ENCODE measurements around the gene HCCS. TPM values are rescaled to one million over a fixed set of nuclear protein-coding genes. Genes with fewer than 3 reads are reported as not detected.

HCCS gene
- total and polyA plus RNA-seq, 2 of the 13 experiments (the other 11 are each of a cell fraction or from before 2014, with no cell fraction given), result 15.4 to 16.7 TPM

GRCh38 chrX:11081511-11081910 lies 29.6 kb upstream of the HCCS start (continued):
- no peak for TF ChIP-seq ZNF205 (CRISPR knock-in tag; IDR thresholded peaks at IDR 0.05)
- no peak for TF ChIP-seq ZSCAN9 (CRISPR knock-in tag; IDR thresholded peaks at IDR 0.05; ENCODE audit: borderline replicate concordance)
- no peak for TF ChIP-seq SALL1 (CRISPR knock-in tag; IDR thresholded peaks at IDR 0.05)
- no peak for TF ChIP-seq IRF1 (CRISPR knock-in tag; IDR thresholded peaks at IDR 0.05; ENCODE audit: low read depth)
- no peak for TF ChIP-seq ZSCAN20 (CRISPR knock-in tag; IDR thresholded peaks at IDR 0.05; ENCODE audit: borderline replicate concordance)

- Histone ChIP-seq H3K9ac (ENCODE audit: insufficient read depth, low read depth, low read length) (no peak overlapping the region), H3K27ac (ENCODE audit: extremely low read length, insufficient read depth, low read length) (no peak overlapping the region), H3K4me2 (ENCODE audit: low read depth, low read length) (no peak overlapping the region), H3K27me3 (ENCODE audit: control insufficient read depth in 1 of 2, insufficient read depth in 2 of 2, low read length in 2 of 2) (no peaks in the 10 kb centered on the region), H3K36me3 (replicated peaks in 1 of 2; ENCODE audit: control insufficient read depth in 1 of 2, insufficient read depth in 2 of 2, low read length in 2 of 2) (no peaks in the 10 kb centered on the region), H3K79me2 (ENCODE audit: insufficient read depth, low read length) (no peaks in the 10 kb centered on the region), H3K9me3 (ENCODE audit: low read length) (peaks cover 7% of the 10 kb centered on the region), H3K4me3 (replicated peaks in 1 of 3; ENCODE audit: insufficient read depth in 1 of 3, low read depth in 2 of 3, low read length in 3 of 3) (no peak overlapping the region), H3K4me1 (ENCODE audit: insufficient read depth, low read length) (no peaks in the 10 kb centered on the region), H2AFZ (ENCODE audit: low read length) (no peak overlapping the region), H4K20me1 (ENCODE audit: insufficient read depth, low read length) (no peaks in the 10 kb centered on the region)
- no TSS peak for BruUV-seq (replicated peaks)
- CTCF ChIA-PET (ENCODE audit: low intra/inter-chr PET ratio, low total read pairs), result no interaction called here
- no peak for TF ChIP-seq CCAR2 (optimal IDR thresholded peaks at IDR 0.05; ENCODE audit: low read depth, low read length)
- TF ChIP-seq SYNCRIP (IDR thresholded peaks at IDR 0.05; ENCODE audit: insufficient read depth, low read depth, low read length), result no peak
- TF ChIP-seq HHEX (CRISPR knock-in tag; IDR thresholded peaks at IDR 0.05), result no peak
- TF ChIP-seq SNRNP70 (IDR thresholded peaks at IDR 0.05; ENCODE audit: low read depth, low read length), result no peak
- no peak for TF ChIP-seq PRMT3 (CRISPR knock-in tag; IDR thresholded peaks at IDR 0.05; ENCODE audit: borderline replicate concordance, low read depth)
- TF ChIP-seq GTF3A (CRISPR knock-in tag; conservative IDR thresholded peaks at IDR 0.05), result no peak
- TF ChIP-seq HMGA1 (CRISPR knock-in tag; conservative IDR thresholded peaks at IDR 0.05), result no peak
- TF ChIP-seq NPAS2 (CRISPR knock-in tag; IDR thresholded peaks at IDR 0.05; ENCODE audit: borderline replicate concordance), result no peak
- FAIRE-seq (no peak), ATAC-seq (no peak), DNase-seq (ENCODE audit: low spot score) (no peak)
- WGBS (ENCODE audit: low lambda C conversion rate), result 100% methylated on average over 1 of the region's 1 CpG
- POLR2A ChIA-PET, result no interaction called here
- in situ Hi-C loops (cut with HindIII; ENCODE audit: extremely low pct_ligation_motif_present, low pct_unique_long_range_greater_than_20kb), result no loop called here
- intact Hi-C loops (cut with micrococcal nuclease; ENCODE audit: unreplicated experiment), result no loop called here
These were observed 25.8 kb upstream of the HCCS start for GRCh38 chrX:11085305-11085704.

Data from HepG2 (cell line).